Mesodermal cell (in vitro differentiated cells): ENCODE results near the gene DHRS1.

Experiments
- H3K27ac ChIP-seq: 2 replicates; pipeline ENCODE4 v1.7.0; 2013; ENCODE audit warnings: mild to moderate bottlenecking, low read depth, low read length, moderate library complexity; ENCODE audit not compliant: severe bottlenecking
- H3K36me3 ChIP-seq: 2 replicates; pipeline ENCODE4 v1.7.1; 2013; ENCODE audit warnings: mild to moderate bottlenecking, low read length, moderate library complexity; ENCODE audit not compliant: control insufficient read depth, insufficient read depth
- H3K4me1 ChIP-seq: one replicate; pipeline ENCODE4 v1.7.1; 2013; ENCODE audit warnings: mild to moderate bottlenecking, low read length; ENCODE audit not compliant: insufficient read depth, control insufficient read depth, poor library complexity, severe bottlenecking
- H3K4me3 ChIP-seq: 2 replicates; pipeline ENCODE4 v1.7.0; 2013; ENCODE audit warnings: low read length, control low read depth, mild to moderate bottlenecking; ENCODE audit not compliant: insufficient read depth, poor library complexity, severe bottlenecking; ENCODE audit errors: extremely low read depth
- H3K9me3 ChIP-seq: 2 replicates; pipeline ENCODE4 v1.7.1; 2013; ENCODE audit warnings: mild to moderate bottlenecking, low read length, moderate library complexity; ENCODE audit not compliant: control insufficient read depth
- WGBS, 2 experiments: methylation state at CpG; one replicate each; pipeline ENCODE4 v1.1.5; 2013; ENCODE audit warnings: missing lambda C conversion rate in 2 of 2; ENCODE audit not compliant: insufficient coverage in 2 of 2; 5-methylcytosine and 5-hydroxymethylcytosine counted together

DHRS1 gene

DNA sequence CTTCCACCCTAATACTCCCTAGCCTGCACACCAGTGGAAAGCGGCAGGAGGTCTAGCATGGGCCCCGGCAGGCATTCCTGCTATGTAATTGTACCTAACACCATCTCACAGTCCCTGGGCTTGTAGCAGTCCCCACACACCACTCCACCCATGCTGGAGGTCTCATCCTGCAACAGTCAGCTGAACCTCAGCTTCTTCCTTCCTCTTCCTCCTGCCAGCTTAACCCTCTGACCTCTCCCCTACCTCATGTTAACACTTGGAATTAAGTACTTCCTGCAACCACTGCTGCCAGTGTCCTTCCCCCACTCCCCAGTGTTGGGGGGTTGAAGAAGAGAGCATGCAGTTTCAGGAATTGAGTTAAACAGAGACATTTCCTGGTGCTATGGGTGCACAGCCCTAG lies 27.7 kb upstream of the DHRS1 start:
- WGBS, 2 experiments, result 86 to 91% methylated on average over 2 of the region's 2 CpGs

DNA sequence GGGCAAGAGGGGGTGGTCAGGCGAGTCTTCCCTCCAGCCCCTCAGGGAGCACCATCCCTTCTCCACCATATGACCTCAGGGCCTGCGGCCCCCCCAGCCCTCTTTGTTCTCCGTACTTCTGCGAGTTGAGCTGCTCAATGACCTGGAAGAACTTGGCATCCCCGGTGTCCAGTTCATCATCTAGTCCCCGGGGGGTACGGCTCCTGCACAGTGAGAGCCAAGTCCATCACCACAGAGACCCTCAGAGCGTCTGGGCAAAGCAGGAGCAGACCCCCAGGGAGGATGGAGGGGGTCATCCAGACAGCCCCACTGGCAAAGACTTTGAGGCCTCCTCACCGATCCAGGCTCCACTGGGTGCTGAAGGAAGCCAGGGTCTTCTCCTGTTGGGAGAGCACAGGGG lies 26.4 kb upstream of the DHRS1 start:
- Histone ChIP-seq H3K27ac (no peak overlapping the region), H3K9me3 (no peaks in the 10 kb centered on the region), H3K4me3 (no peak overlapping the region), H3K36me3 (no peaks in the 10 kb centered on the region), H3K4me1 (peaks cover 20% of the 10 kb centered on the region)
- WGBS, 2 experiments, result 89 to 90% methylated on average over 7 to 8 of the region's 9 CpGs

More for the DNA sequence above, 27.7 kb upstream of the DHRS1 start:
- Histone ChIP-seq H3K4me1 (peaks cover 12% of the 10 kb centered on the region), H3K36me3 (no peaks in the 10 kb centered on the region), H3K9me3 (no peaks in the 10 kb centered on the region), H3K27ac (no peak overlapping the region), H3K4me3 (no peak overlapping the region)

DNA sequence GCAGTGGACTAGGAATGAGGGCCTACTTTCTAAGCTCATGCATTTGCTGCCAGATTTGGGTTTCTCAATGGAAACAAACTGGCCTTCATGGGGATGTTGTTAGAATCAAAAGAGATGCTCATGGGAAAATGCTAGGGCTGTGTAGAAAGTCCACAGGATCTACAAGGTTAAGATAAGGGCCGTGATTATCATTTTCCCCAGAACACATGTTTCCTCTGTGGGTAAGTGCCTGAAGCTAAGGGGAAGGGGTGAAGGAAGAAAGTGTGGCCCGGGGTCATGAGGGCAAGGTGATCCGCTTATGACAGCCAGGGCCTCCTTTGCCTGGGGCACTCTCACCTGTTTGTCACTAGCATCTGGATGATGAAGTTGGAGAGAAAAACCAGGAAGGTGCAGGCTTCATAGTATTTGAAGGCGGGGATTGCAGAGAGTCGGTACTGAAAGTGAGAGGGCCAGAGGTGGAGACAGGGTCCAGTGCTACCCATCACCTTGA lies 25.5 kb upstream of the DHRS1 start:
- Histone ChIP-seq H3K27ac (no peak overlapping the region), H3K4me3 (no peak overlapping the region), H3K36me3 (no peaks in the 10 kb centered on the region), H3K4me1 (peaks cover 20% of the 10 kb centered on the region), H3K9me3 (no peaks in the 10 kb centered on the region)
- 91 to 92% methylated on average over 4 to 5 of the region's 5 CpGs for WGBS, 2 experiments

DNA sequence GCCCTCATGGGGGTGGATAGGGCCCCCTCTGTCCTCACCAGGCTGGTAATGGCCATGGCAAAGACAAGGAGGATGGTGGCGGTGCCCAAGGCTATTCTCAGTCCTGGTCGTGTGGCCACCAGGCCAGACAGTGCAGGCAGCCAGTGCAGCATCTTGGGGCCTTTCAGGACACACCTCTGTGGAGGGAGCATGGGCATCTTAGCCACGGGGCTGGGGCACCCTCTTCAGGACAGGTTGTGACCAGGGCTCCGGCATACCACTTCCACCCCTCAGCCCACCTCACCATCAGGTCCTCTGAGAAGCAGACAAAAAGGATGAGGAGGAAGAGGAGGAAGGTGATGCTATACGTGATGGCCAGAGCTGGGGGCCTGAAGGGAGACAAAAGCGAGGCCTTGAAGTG lies 24.4 kb upstream of the DHRS1 start:
- Histone ChIP-seq H3K9me3 (no peaks in the 10 kb centered on the region), H3K4me1 (peaks cover 20% of the 10 kb centered on the region), H3K36me3 (no peaks in the 10 kb centered on the region), H3K27ac (no peak overlapping the region), H3K4me3 (no peak overlapping the region)
- WGBS, 2 experiments, result 80 to 93% methylated on average over 4 of the region's 6 CpGs

DNA sequence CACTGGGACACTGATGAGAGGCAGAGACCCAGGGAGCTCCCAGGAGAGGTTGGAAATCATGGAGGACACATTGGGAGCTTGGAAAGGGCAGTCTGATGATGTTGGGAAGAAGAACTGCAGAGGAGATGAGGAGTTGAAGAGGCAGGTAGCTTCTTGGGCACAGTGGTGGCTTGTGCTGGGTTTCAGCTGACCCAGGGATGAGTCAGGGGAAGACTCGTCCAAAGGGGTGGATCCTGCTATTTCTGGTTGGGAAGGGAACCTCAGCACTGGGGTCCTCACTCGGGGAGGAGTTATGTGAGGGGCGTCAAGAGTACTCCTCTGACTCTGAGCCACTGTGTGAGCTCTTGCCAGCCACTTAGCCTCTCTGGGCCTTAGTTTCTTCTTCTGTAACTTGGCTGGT lies 23.8 kb upstream of the DHRS1 start:
- Histone ChIP-seq H3K36me3 (no peaks in the 10 kb centered on the region), H3K4me1 (peaks cover 20% of the 10 kb centered on the region), H3K27ac (no peak overlapping the region), H3K9me3 (no peaks in the 10 kb centered on the region), H3K4me3 (no peak overlapping the region)
- WGBS, 2 experiments, result 71 to 79% methylated on average over 1 to 3 of the region's 3 CpGs

DNA sequence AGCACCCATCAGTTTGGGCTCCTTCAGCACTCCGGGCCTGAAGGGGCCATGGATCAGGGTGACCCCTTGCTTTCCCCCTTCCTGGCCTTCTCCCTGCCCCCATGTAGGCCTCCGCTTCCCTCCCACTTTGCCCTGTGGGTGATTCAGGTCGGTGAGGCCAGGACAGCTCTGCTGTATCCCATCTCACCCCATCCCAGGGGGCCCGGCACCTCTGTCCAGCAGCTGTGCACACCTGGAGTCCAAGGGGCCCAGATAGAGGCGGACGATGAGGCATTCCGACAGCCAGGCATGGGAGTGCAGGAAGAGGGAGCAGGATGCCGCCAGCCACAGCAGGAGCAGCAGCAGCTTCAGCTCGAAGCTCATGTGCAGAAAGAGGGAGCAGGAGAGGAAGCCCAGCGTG lies 23.1 kb upstream of the DHRS1 start:
- Histone ChIP-seq H3K9me3 (no peaks in the 10 kb centered on the region), H3K36me3 (no peaks in the 10 kb centered on the region), H3K4me1 (peaks cover 20% of the 10 kb centered on the region), H3K27ac (no peak overlapping the region), H3K4me3 (no peak overlapping the region)
- WGBS, 2 experiments, result 92 to 97% methylated on average over 7 to 8 of the region's 10 CpGs

DNA sequence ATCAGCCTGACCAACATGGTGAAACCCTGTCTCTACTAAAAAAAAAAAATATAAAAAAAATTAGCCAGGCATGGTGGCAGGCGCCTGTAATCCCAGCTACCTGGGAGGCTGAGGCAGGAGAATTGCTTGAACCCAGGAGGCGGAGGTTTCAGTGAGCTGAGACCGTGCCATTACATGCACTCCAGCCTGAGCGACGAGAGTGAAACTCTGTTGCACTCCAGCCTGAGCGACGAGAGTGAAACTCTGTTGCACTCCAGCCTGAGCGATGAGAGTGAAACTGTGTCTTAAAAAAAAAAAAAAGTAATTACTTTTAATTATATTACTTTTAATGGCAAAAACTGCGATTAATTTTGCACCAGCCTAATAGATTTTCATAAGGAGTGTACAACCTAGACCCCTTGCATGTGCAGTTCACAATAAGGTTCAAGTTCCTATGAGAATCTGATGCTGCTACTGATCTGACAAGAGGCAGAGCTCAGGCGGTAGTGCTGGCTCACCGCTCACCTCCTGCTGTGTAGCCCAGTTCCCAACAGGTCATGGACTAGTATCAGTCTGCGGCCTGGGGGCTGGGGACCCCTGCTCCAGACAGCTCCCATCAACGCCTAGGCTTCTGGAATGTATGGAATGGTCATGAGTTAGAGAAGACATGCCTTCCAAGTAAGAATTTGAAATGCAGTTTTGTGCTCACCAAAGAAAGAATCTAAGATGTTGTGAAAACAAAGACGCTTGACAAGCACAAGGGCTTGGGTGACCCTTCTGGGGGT lies 21.8 kb upstream of the DHRS1 start:
- H3K9me3 ChIP-seq, result no peaks in the 10 kb centered on the region
- H3K36me3 ChIP-seq, result no peaks in the 10 kb centered on the region
- H3K27ac ChIP-seq, result no peak overlapping the region
- H3K4me3 ChIP-seq, result no peak overlapping the region
- H3K4me1 ChIP-seq, result peaks cover 26% of the 10 kb centered on the region
- WGBS, 2 experiments, result 78 to 83% methylated on average over 9 of the region's 14 CpGs

DNA sequence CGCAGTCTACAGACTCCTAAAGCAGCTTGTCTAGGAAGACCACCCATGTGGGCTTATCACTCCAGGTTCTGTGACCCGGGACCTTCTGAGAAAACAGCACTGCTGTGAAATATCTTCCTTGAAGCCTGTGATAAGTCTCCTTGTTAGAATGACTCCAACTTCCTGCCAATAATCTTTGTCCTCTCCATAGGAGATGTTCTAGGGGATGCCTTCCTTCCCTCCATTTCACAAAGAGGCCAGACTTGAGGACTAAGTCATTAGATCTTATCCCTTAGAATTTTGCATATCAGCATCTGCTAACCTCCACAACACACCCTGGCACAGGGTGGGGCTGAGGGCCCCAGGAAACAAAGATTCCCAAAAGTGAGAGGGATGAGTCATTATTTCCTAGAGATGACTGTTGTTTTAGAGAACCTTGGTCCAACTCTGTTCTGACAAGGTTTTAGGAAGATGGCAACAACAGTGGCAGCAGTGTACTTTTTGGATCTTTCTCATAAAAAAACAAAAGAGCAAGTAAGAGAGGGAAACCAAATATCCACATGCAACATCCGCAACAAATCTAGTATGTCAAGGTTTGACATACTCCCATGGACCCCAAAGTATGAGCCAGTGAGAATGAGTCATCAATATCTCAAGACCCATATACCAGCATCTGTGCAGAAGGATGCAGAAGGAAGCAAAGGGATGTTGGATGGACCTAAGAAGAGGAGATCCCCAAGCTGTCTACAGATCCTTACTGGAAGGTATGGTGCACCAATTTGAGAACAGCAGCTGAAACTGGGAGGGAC lies 17.8 kb upstream of the DHRS1 start:
- Histone ChIP-seq H3K4me3 (no peak overlapping the region), H3K36me3 (peaks cover 12% of the 10 kb centered on the region), H3K9me3 (no peaks in the 10 kb centered on the region), H3K27ac (peak overlapping the region; percentile 6), H3K4me1 (peaks cover 22% of the 10 kb centered on the region)
- WGBS, 2 experiments, result 78 to 83% methylated on average over 2 to 3 of the region's 3 CpGs

DNA sequence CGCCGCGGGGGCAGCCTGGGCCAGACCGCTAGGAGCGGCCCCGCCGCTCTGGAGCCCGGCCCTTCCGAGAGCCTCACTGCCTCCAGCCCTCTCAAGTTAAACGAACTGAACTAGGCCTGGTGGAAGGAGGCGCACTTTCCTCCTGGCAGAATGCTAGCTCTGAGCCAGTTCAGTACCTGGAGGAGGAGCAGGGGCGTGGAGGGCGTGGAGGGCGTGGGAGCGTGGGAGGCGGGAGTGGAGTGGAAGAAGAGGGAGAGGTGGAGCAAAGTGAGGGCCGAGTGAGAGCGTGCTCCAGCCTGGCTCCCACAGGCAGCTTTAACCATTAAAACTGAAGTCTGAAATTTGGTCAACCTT lies 17.0 kb upstream of the DHRS1 start:
- no peak overlapping the region for H3K27ac ChIP-seq
- peaks cover 15% of the 10 kb centered on the region for H3K4me1 ChIP-seq
- H3K36me3 ChIP-seq, result peaks cover 17% of the 10 kb centered on the region
- no peaks in the 10 kb centered on the region for H3K9me3 ChIP-seq
- WGBS, 2 experiments, result 92 to 94% methylated on average over 13 to 18 of the region's 18 CpGs
- no peak overlapping the region for H3K4me3 ChIP-seq

DNA sequence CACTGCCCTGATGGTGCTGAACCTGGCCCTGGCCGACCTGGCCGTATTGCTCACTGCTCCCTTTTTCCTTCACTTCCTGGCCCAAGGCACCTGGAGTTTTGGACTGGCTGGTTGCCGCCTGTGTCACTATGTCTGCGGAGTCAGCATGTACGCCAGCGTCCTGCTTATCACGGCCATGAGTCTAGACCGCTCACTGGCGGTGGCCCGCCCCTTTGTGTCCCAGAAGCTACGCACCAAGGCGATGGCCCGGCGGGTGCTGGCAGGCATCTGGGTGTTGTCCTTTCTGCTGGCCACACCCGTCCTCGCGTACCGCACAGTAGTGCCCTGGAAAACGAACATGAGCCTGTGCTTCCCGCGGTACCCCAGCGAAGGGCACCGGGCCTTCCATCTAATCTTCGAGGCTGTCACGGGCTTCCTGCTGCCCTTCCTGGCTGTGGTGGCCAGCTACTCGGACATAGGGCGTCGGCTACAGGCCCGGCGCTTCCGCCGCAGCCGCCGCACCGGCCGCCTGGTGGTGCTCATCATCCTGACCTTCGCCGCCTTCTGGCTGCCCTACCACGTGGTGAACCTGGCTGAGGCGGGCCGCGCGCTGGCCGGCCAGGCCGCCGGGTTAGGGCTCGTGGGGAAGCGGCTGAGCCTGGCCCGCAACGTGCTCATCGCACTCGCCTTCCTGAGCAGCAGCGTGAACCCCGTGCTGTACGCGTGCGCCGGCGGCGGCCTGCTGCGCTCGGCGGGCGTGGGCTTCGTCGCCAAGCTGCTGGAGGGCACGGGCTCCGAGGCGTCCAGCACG lies 16.4 kb upstream of the DHRS1 start:
- no peak overlapping the region for H3K4me3 ChIP-seq
- H3K36me3 ChIP-seq, result peaks cover 21% of the 10 kb centered on the region
- peaks cover 10% of the 10 kb centered on the region for H3K4me1 ChIP-seq
- 96% methylated on average over 69 to 70 of the region's 70 CpGs for WGBS, 2 experiments
- H3K27ac ChIP-seq, result no peak overlapping the region
- H3K9me3 ChIP-seq, result no peaks in the 10 kb centered on the region
